ENCODE measurements around the gene MYO15B. TPM values are rescaled to one million over a fixed set of nuclear protein-coding genes. Genes with fewer than 3 reads are reported as not detected.

Gene MYO15B
- total and polyA plus RNA-seq, 2 of the 13 experiments (the other 11 are each of a cell fraction or from before 2014, with no cell fraction given), result 2.8 to 8.1 TPM

- TF ChIP-seq ZNF781 (CRISPR knock-in tag; IDR thresholded peaks at IDR 0.05; ENCODE audit: borderline replicate concordance, not compliant biosample characterization), result no peak
- no peak for TF ChIP-seq ZNF460 (CRISPR knock-in tag; IDR thresholded peaks at IDR 0.05; ENCODE audit: borderline replicate concordance)
Measured at GRCh38 chr17:75642182-75642783, 54.7 kb downstream of the MYO15B start (continued).

- Histone ChIP-seq H3K36me3 (replicated peaks in 1 of 2; ENCODE audit: control insufficient read depth in 1 of 2, insufficient read depth in 2 of 2, low read length in 2 of 2) (peaks cover 5 to 11% of the 10 kb centered on the region in 2 experiments), H3K9ac (ENCODE audit: insufficient read depth, low read depth, low read length) (no peak overlapping the region), H4K20me1 (ENCODE audit: insufficient read depth, low read length) (no peaks in the 10 kb centered on the region), H3K27me3 (ENCODE audit: control insufficient read depth in 1 of 2, insufficient read depth in 2 of 2, low read length in 2 of 2) (no peaks in the 10 kb centered on the region), H3K4me3 (replicated peaks in 1 of 3; ENCODE audit: insufficient read depth in 1 of 3, low read depth in 2 of 3, low read length in 3 of 3) (no peak overlapping the region), H3K4me2 (ENCODE audit: low read depth, low read length) (no peak overlapping the region), H3K27ac (ENCODE audit: extremely low read length, insufficient read depth, low read length) (no peak overlapping the region), H3K79me2 (ENCODE audit: insufficient read depth, low read length) (peaks cover 6% of the 10 kb centered on the region), H3K9me3 (ENCODE audit: low read length) (no peaks in the 10 kb centered on the region), H3K4me1 (ENCODE audit: insufficient read depth, low read length) (peaks cover 25% of the 10 kb centered on the region), H2AFZ (ENCODE audit: low read length) (no peak overlapping the region)
- ATAC-seq, result no peak
- no peak for TF ChIP-seq ZNF253 (CRISPR knock-in tag; IDR thresholded peaks at IDR 0.05; ENCODE audit: borderline replicate concordance)
- no peak for TF ChIP-seq SMYD3 (CRISPR knock-in tag; IDR thresholded peaks at IDR 0.05)
- TF ChIP-seq ZC3H13 (CRISPR knock-in tag; IDR thresholded peaks at IDR 0.05), result no peak
- WGBS (ENCODE audit: low lambda C conversion rate), result 97% methylated on average over 16 of the region's 17 CpGs
- FAIRE-seq, result no peak
- ChIA-PET CTCF (ENCODE audit: low intra/inter-chr PET ratio, low total read pairs) (no interaction called here), POLR2A (no interaction called here)
- in situ Hi-C loops (cut with HindIII; ENCODE audit: extremely low pct_ligation_motif_present, low pct_unique_long_range_greater_than_20kb) (no loop called here), intact Hi-C loops (cut with micrococcal nuclease; ENCODE audit: unreplicated experiment) (no loop called here)
- no TSS peak for BruUV-seq (replicated peaks)
- DNase-seq (ENCODE audit: low spot score), result no peak
Measured at GRCh38 chr17:75642784-75643642, 55.4 kb downstream of the MYO15B start.

All from HepG2 (cell line).